NCI-H69 (cell line): ENCODE measurements around the gene CETN1.
A peak's percentile ranks its signal among the peaks of the same experiment; 100 is the strongest.

Experiments used
- DNase-seq: peaks from one replicate; lab custom pipeline; 2025; lab: John Stamatoyannopoulos, UW

The CETN1 gene

GRCh38 chr18:623761-624620 lies 43.8 kb downstream of the CETN1 start:
- peak; percentile 82 for DNase-seq

- DNase-seq: no peak
Observed at GRCh38 chr18:627231-627630, 47.1 kb downstream of the CETN1 start.

GRCh38 chr18:629269-630150 lies 49.3 kb downstream of the CETN1 start:
- DNase-seq: no peak

GRCh38 chr18:631560-631959 lies 51.4 kb downstream of the CETN1 start:
- DNase-seq: no peak
